Keratinocyte (primary cell): ENCODE measurements around the gene MCEMP1. TPM values are rescaled to one million over a fixed set of nuclear protein-coding genes. Genes with fewer than 3 reads are reported as not detected.

Source experiments
- DNase-seq: peaks from one replicate; pipeline ENCODE4 v3.0.0-alpha.2; 2011; ENCODE audit warnings: low read depth, missing footprints, low spot score
- FAIRE-seq: peaks from 2 replicates; lab custom pipeline; 2011; peaks lifted over from hg19 to GRCh38; lab: Jason Lieb, UNC
- H2AFZ ChIP-seq: 2 replicates; pipeline ENCODE4 v1.6.0; 2012; ENCODE audit warnings: low read length, control low read depth, inconsistent platforms; ENCODE audit not compliant: control insufficient read depth
- H3K27ac ChIP-seq: 2 replicates; pipeline ENCODE4 v1.5.1; 2011; ENCODE audit warnings: low read length; ENCODE audit not compliant: control insufficient read depth, insufficient read depth
- H3K27me3 ChIP-seq: 3 replicates; pipeline ENCODE4 v1.6.0; 2011; ENCODE audit warnings: low read length; ENCODE audit not compliant: control insufficient read depth, insufficient read depth; ENCODE audit errors: extremely low read depth
- H3K36me3 ChIP-seq, 2 experiments: 2 replicates in 1 of 2; 3 replicates in 1 of 2; pipeline ENCODE4 v1.5.1; 2011; ENCODE audit warnings: low read length in 2 of 2, mild to moderate bottlenecking in 1 of 2; ENCODE audit not compliant: control insufficient read depth in 2 of 2, insufficient read depth in 2 of 2; ENCODE audit errors: extremely low read depth in 1 of 2
- H3K4me1 ChIP-seq: 3 replicates; pipeline ENCODE4 v1.5.1; 2011; ENCODE audit warnings: low read length; ENCODE audit not compliant: control insufficient read depth, insufficient read depth; ENCODE audit errors: extremely low read depth
- H3K4me2 ChIP-seq: 3 replicates; pipeline ENCODE4 v1.6.0; 2011; ENCODE audit warnings: low read depth, low read length; ENCODE audit not compliant: control insufficient read depth, insufficient read depth; ENCODE audit errors: extremely low read depth
- H3K4me3 ChIP-seq, 3 experiments: fragments of 200-600 bp in 1 of 3; sonication (generic) in 1 of 3; 2 replicates in 2 of 3; 3 replicates in 1 of 3; pipeline ENCODE4 v1.5.1; 2011 to 2016; ENCODE audit warnings: low read length in 3 of 3, mild to moderate bottlenecking in 3 of 3, control low read depth in 2 of 3, inconsistent platforms in 1 of 3, low read depth in 1 of 3, mixed read lengths in 1 of 3, mixed run types in 1 of 3, moderate library complexity in 1 of 3; ENCODE audit not compliant: control insufficient read depth in 2 of 3, insufficient read depth in 2 of 3; ENCODE audit errors: extremely low read depth in 1 of 3
- H3K79me2 ChIP-seq: 2 replicates; pipeline ENCODE4 v1.6.0; 2012; ENCODE audit warnings: low read length; ENCODE audit not compliant: control insufficient read depth, insufficient read depth
- H3K9ac ChIP-seq: 3 replicates; pipeline ENCODE4 v1.6.0; 2011; ENCODE audit warnings: low read length; ENCODE audit not compliant: control insufficient read depth, insufficient read depth; ENCODE audit errors: extremely low read depth
- H3K9me1 ChIP-seq: 3 replicates; pipeline ENCODE4 v1.6.0; 2011; ENCODE audit warnings: low read length; ENCODE audit not compliant: control insufficient read depth, insufficient read depth; ENCODE audit errors: extremely low read depth
- H3K9me3 ChIP-seq: 2 replicates; pipeline ENCODE4 v1.5.1; 2012; ENCODE audit warnings: low read depth, low read length; ENCODE audit not compliant: control insufficient read depth
- H4K20me1 ChIP-seq: 3 replicates; pipeline ENCODE4 v1.6.0; 2011; ENCODE audit warnings: low read length; ENCODE audit not compliant: control insufficient read depth, insufficient read depth; ENCODE audit errors: extremely low read depth
- EZH2 ChIP-seq: IDR thresholded peaks from one replicate; pipeline ENCODE4 v1.6.1; 2012; ENCODE audit warnings: inconsistent platforms, mild to moderate bottlenecking, low read length, moderate library complexity
- dilution Hi-C: fragments of 300-500 bp; cut with MboI; formaldehyde crosslinking; loops from one replicate; pipeline ENCODE4 v1.7.0; 2020; ENCODE audit warnings: low sequenced_read_pairs; ENCODE audit not compliant: extremely low pct_ligation_motif_present
- polyA plus RNA-seq, 5 experiments: library from polyadenylated mRNA; depleted of rRNA in 3 of 5; stranded (reverse) in 3 of 5; stranded (forward) in 1 of 5; unstranded in 1 of 5; fragments of >200 nt; gene quantifications; 1 replicate in 1 of 5; 2 replicates in 3 of 5; 3 replicates in 1 of 5; pipeline versions ENCODE4 v1.2.1 to v1.2.3, GENCODE V29; 2011 to 2012; ENCODE audit warnings: missing spikeins in 2 of 5, low read depth in 1 of 5, low replicate concordance in 1 of 5
- TF ChIP-seq, protein P1 (sequence below), 3 experiments: IDR thresholded peaks in 1 of 3; conservative IDR thresholded peaks in 1 of 3; optimal IDR thresholded peaks in 1 of 3; 2 replicates in 2 of 3; 3 replicates in 1 of 3; pipeline versions ENCODE3 to v1.5.1; 2011; ENCODE audit warnings: low read length in 3 of 3, mild to moderate bottlenecking in 3 of 3, moderate library complexity in 2 of 3, control low read depth in 1 of 3, inconsistent platforms in 1 of 3; ENCODE audit not compliant: insufficient read depth in 2 of 3; ENCODE audit errors: extremely low read depth in 1 of 3

The MCEMP1 gene
- polyA plus RNA-seq, 1 donor (not counting 4 experiments of a cell fraction or from before 2014, with no cell fraction given): not detected

DNA sequence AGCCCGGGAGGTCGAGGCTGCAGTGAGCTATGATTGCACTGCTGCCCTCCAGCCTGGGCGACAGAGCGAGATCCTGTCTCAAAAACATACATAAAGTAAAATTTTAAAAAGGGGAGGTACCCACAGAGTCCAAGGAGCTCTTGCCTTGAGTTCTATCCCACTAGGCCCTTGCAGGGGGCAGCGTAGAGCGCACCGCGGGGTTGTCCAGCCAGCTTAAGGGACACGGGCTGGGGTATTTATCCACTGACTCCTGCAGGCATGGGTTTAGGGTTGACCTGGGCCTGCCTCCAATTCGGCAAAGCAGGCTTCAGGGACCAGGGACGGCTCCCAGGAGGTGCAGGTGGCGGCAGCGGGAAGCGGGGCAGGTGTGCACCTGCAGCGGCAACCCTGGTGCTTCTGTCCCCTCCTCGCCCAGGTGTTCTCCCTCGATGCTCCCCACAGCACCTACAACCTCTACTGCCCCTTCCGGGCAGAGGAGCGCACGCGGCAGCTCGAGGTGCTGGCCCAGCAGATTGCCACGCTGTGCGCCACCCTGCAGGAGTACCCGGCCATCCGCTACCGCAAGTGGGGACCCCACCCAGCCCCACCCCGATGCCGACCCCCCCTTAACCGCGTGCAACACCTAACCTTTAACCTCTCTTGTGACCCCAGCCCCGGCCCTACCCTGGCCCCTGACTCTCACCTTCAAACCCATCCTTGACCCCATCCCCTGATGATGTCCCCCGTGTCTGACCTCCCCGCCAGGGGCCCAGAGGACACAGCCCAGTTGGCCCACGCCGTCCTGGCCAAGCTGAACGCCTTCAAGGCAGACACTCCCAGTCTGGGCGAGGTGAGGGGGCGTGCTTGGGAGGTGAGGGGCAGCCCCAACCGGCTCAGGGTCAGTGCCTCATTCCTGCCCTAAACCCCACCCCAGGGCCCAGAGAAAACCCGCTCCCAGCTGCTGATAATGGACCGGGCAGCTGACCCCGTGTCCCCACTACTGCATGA lies 35.3 kb upstream of the MCEMP1 start:
- dilution Hi-C loops: no loop called here
- DNase-seq (no peak), FAIRE-seq (no peak)
- Histone ChIP-seq H3K36me3 (peaks cover 9 to 17% of the 10 kb centered on the region in 2 experiments), H3K4me2 (no peak overlapping the region), H3K27ac (no peak overlapping the region), H3K4me3 (no peak overlapping the region), H2AFZ (no peak overlapping the region), H3K9me3 (no peaks in the 10 kb centered on the region), H3K79me2 (peaks cover 16% of the 10 kb centered on the region), H3K27me3 (no peaks in the 10 kb centered on the region), H4K20me1 (no peaks in the 10 kb centered on the region), H3K9ac (no peak overlapping the region), H3K4me1 (peaks cover 3% of the 10 kb centered on the region), H3K9me1 (no peaks in the 10 kb centered on the region)
- TF ChIP-seq, protein P1, sequence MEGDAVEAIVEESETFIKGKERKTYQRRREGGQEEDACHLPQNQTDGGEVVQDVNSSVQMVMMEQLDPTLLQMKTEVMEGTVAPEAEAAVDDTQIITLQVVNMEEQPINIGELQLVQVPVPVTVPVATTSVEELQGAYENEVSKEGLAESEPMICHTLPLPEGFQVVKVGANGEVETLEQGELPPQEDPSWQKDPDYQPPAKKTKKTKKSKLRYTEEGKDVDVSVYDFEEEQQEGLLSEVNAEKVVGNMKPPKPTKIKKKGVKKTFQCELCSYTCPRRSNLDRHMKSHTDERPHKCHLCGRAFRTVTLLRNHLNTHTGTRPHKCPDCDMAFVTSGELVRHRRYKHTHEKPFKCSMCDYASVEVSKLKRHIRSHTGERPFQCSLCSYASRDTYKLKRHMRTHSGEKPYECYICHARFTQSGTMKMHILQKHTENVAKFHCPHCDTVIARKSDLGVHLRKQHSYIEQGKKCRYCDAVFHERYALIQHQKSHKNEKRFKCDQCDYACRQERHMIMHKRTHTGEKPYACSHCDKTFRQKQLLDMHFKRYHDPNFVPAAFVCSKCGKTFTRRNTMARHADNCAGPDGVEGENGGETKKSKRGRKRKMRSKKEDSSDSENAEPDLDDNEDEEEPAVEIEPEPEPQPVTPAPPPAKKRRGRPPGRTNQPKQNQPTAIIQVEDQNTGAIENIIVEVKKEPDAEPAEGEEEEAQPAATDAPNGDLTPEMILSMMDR (optimal IDR thresholded peaks at IDR 0.05 in 1 of 3, IDR thresholded peaks at IDR 0.05 in 1 of 3, conservative IDR thresholded peaks at IDR 0.05 in 1 of 3; ENCODE audit: extremely low read depth in 1 of 3, insufficient read depth in 2 of 3, low read length in 3 of 3): no peak
- no peak for TF ChIP-seq EZH2

DNA sequence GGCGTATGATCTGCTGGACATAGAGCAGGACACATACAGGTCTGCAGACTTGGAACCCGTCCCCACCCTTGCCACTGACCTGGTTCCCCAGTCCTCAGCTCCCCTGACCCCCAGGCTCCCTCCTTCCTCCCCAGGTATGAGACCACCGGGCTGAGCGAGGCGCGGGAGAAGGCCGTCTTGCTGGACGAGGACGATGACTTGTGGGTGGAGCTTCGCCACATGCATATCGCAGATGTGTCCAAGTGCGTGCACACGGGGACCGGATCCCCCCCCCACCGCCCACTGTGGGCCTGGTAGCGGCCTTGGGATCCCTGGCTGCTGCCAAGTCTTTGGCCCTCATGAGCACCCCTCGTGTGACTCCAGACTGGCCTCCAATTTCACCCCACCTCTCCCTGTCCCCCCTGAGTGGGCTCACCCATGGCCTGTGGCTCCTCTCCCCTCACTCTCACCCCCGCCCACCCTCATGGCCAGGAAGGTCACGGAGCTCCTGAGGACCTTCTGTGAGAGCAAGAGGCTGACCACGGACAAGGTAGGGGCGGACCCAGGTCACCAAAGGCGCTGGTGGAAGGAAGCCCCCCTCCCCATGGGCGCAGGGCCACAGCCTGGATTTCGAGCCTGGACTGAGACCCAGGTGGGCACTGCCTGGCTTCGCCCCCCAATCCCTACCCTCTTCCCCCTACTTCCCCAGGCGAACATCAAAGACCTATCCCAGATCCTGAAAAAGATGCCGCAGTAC lies 34.4 kb upstream of the MCEMP1 start:
- H3K4me1 ChIP-seq: peaks cover 3% of the 10 kb centered on the region
- no peak overlapping the region for H2AFZ ChIP-seq
- H3K4me2 ChIP-seq: no peak overlapping the region
- H3K27ac ChIP-seq: no peak overlapping the region
- DNase-seq: no peak
- no peaks in the 10 kb centered on the region for H3K27me3 ChIP-seq
- no peak for TF ChIP-seq EZH2
- TF ChIP-seq, protein P1 (optimal IDR thresholded peaks at IDR 0.05 in 1 of 3, IDR thresholded peaks at IDR 0.05 in 1 of 3, conservative IDR thresholded peaks at IDR 0.05 in 1 of 3; ENCODE audit: extremely low read depth in 1 of 3, insufficient read depth in 2 of 3, low read length in 3 of 3): no peak
- no peak overlapping the region for H3K9ac ChIP-seq
- H3K9me1 ChIP-seq: no peaks in the 10 kb centered on the region
- dilution Hi-C loops: no loop called here
- no peaks in the 10 kb centered on the region for H4K20me1 ChIP-seq
- H3K9me3 ChIP-seq: no peaks in the 10 kb centered on the region
- H3K36me3 ChIP-seq: peaks cover 9 to 19% of the 10 kb centered on the region in 2 experiments
- no peak for FAIRE-seq
- no peak overlapping the region for H3K4me3 ChIP-seq
- peaks cover 14% of the 10 kb centered on the region for H3K79me2 ChIP-seq
